Measurements from ENCODE around the gene TRPM8.
A peak's percentile ranks its signal among the peaks of the same experiment; 100 is the strongest.

Gene TRPM8

GRCh38 chr2:234024304-234024703, 107.1 kb downstream of the TRPM8 start:
- DNase-seq, result no peak
- H3K27ac Mint-ChIP-seq, result no peak overlapping the region
- H3K4me1 Mint-ChIP-seq, result peaks cover 41% of the 10 kb centered on the region
- peaks cover 17% of the 10 kb centered on the region for H3K27me3 Mint-ChIP-seq (ENCODE audit: low read depth, poor library complexity)
- no peak overlapping the region for H3K4me3 Mint-ChIP-seq
- no peak for TF ChIP-seq CTCF (IDR thresholded peaks at IDR 0.05)
- H3K36me3 Mint-ChIP-seq (ENCODE audit: low read depth), result peaks cover 4% of the 10 kb centered on the region
- H3K9me3 Mint-ChIP-seq, result peaks cover 31% of the 10 kb centered on the region

DNA sequence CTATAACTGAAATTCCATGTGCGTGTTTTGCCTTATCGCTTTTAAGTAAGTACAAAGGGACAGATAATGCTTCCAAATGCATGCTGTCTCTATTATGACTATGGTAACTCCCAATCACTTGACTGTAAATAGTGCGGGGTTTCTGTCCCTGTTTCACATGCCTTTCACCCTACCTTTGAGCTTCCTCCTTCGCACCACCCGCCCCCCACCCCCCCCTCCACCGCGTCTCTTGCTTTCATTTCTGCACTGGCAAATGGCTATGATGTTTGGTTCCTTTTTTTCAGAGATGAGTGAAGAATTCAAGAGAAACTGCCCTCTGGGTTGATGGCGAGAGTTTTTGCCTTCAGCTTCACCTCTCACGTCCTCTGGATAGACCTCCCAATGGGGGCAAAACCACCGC, 108.3 kb downstream of the TRPM8 start:
- TF ChIP-seq CTCF (IDR thresholded peaks at IDR 0.05), result no peak
- peaks cover 21% of the 10 kb centered on the region for H3K27me3 Mint-ChIP-seq (ENCODE audit: low read depth, poor library complexity)
- peaks cover 43% of the 10 kb centered on the region for H3K4me1 Mint-ChIP-seq
- peaks cover 31% of the 10 kb centered on the region for H3K9me3 Mint-ChIP-seq
- peak overlapping the region; percentile 62 for H3K27ac Mint-ChIP-seq
- peak overlapping the region; percentile 37 for H3K4me3 Mint-ChIP-seq
- DNase-seq, result no peak
- H3K36me3 Mint-ChIP-seq (ENCODE audit: low read depth), result peaks cover 4% of the 10 kb centered on the region

DNA sequence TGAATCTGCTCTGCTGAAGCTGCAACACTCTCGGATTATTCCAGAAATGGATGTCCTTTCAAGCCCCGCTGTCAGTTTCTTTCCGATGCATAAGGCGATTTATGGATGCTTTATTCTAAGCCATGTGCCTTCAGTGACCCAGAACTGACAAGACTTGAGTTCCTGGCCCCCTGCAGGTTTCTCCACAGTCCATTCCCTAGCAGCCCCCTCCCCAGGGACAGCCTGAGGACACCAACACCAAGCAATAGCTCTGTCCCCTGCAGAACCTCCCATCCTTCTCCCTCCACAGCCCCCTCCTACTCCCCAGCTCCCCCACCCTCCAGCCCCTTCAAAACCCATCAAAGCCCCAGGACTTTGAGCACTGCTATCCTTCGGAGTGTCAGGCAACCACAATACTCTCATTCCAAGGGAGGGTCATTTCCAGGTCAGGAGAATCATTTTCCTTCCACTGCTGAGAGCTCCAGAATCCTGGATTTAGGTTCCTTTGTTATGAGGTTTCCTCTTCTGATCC, 108.8 kb downstream of the TRPM8 start:
- DNase-seq, result peak; percentile 35
- no peak for TF ChIP-seq CTCF (IDR thresholded peaks at IDR 0.05)
- H3K9me3 Mint-ChIP-seq, result peaks cover 35% of the 10 kb centered on the region
- H3K4me1 Mint-ChIP-seq, result peaks cover 43% of the 10 kb centered on the region
- peaks cover 21% of the 10 kb centered on the region for H3K27me3 Mint-ChIP-seq (ENCODE audit: low read depth, poor library complexity)
- H3K4me3 Mint-ChIP-seq, result peak overlapping the region; percentile 18
- peak overlapping the region; percentile 62 for H3K27ac Mint-ChIP-seq
- peaks cover 4% of the 10 kb centered on the region for H3K36me3 Mint-ChIP-seq (ENCODE audit: low read depth)

DNA sequence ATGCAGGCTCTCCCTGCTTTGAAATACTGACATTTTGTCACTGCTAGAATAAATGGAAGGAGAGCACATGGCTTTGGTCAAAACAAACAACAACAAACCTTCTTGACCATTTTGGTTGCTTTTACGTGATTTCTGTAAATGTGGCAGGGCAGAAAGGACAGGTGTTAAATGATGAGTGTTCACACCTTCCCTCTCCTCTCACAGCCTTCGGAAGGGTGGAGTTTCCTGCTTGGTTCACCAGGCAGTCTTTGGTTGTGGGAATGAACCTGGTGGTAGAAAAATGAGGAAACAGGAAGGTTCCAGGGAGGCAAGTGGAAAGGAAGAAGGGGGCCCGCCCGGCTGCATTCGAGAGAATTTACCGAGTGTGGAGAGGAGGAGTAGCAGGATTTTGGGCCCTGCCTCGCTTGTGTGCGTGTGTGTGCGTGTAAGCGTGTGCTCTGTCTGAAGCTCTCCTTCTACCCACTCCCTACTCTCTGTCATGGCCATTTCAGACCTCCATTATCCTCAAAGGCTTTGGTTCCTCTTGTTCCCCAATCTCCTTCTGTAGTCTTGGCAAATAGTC, 109.6 kb downstream of the TRPM8 start:
- Mint-ChIP-seq H3K27ac (peak overlapping the region; percentile 67), H3K4me3 (no peak overlapping the region), H3K4me1 (peaks cover 43% of the 10 kb centered on the region)

GRCh38 chr2:234027641-234028040, 110.5 kb downstream of the TRPM8 start:
- no peak for TF ChIP-seq CTCF (IDR thresholded peaks at IDR 0.05)
- peaks cover 21% of the 10 kb centered on the region for H3K27me3 Mint-ChIP-seq (ENCODE audit: low read depth, poor library complexity)
- DNase-seq, result no peak
- H3K9me3 Mint-ChIP-seq, result peaks cover 40% of the 10 kb centered on the region
- peak overlapping the region; percentile 67 for H3K27ac Mint-ChIP-seq
- H3K4me1 Mint-ChIP-seq, result peaks cover 43% of the 10 kb centered on the region
- H3K36me3 Mint-ChIP-seq (ENCODE audit: low read depth), result peaks cover 4% of the 10 kb centered on the region
- no peak overlapping the region for H3K4me3 Mint-ChIP-seq

More for the DNA sequence above, 109.6 kb downstream of the TRPM8 start:
- Mint-ChIP-seq H3K36me3 (ENCODE audit: low read depth) (peaks cover 4% of the 10 kb centered on the region), H3K27me3 (ENCODE audit: low read depth, poor library complexity) (peaks cover 21% of the 10 kb centered on the region), H3K9me3 (peaks cover 38% of the 10 kb centered on the region)
- no peak for TF ChIP-seq CTCF (IDR thresholded peaks at IDR 0.05)
- no peak for DNase-seq

- no peak for TF ChIP-seq CTCF (IDR thresholded peaks at IDR 0.05)
- peaks cover 13% of the 10 kb centered on the region for H3K27me3 Mint-ChIP-seq (ENCODE audit: low read depth, poor library complexity)
- H3K4me1 Mint-ChIP-seq, result peaks cover 43% of the 10 kb centered on the region
These were observed 112.1 kb downstream of the TRPM8 start for GRCh38 chr2:234029150-234029733.

More at GRCh38 chr2:234029150-234029733, 112.1 kb downstream of the TRPM8 start:
- H3K9me3 Mint-ChIP-seq, result peaks cover 39% of the 10 kb centered on the region
- no peak for DNase-seq
- no peak overlapping the region for H3K4me3 Mint-ChIP-seq
- H3K27ac Mint-ChIP-seq, result peak overlapping the region; percentile 8
- H3K36me3 Mint-ChIP-seq (ENCODE audit: low read depth), result peaks cover 10% of the 10 kb centered on the region
